CD4-positive, alpha-beta memory T cell (primary cell): ENCODE results near the gene ROPN1L. TPM values are rescaled to one million over a fixed set of nuclear protein-coding genes. Genes with fewer than 3 reads are reported as not detected.

ENCODE experiments used
- CTCF ChIA-PET: fragments of 350-600 bp; sonication (Branson Sonifier 250); formaldehyde crosslinking; loops from one replicate; lab custom pipeline; 2021; ENCODE audit warnings: inconsistent platforms; ENCODE audit not compliant: partially characterized antibody; lab: Charles Lee
- POLR2A ChIA-PET: fragments of 350-600 bp; sonication (Branson Sonifier 250); formaldehyde crosslinking; loops from one replicate; lab custom pipeline; 2021; ENCODE audit not compliant: partially characterized antibody; lab: Charles Lee
- DNase-seq, 5 donors: peaks; one replicate each; pipeline versions ENCODE4 v3.0.0 to v3.0.0-alpha.2; 2020 to 2022; ENCODE audit warnings: mixed read lengths in 1 of 5
- H3K27ac ChIP-seq: one replicate; pipeline ENCODE4 v1.7.0; 2013; ENCODE audit warnings: low read depth, low read length
- H3K27me3 ChIP-seq: 2 replicates; pipeline ENCODE4 v1.7.0; 2013; ENCODE audit warnings: mild to moderate bottlenecking, low read length, moderate library complexity; ENCODE audit not compliant: insufficient read depth
- H3K36me3 ChIP-seq: 2 replicates; pipeline ENCODE4 v1.7.0; 2013; ENCODE audit warnings: mild to moderate bottlenecking, low read length, moderate library complexity; ENCODE audit not compliant: insufficient read depth
- H3K4me1 ChIP-seq: 2 replicates; pipeline ENCODE4 v1.7.0; 2013; ENCODE audit warnings: mild to moderate bottlenecking, low read length, moderate library complexity; ENCODE audit not compliant: insufficient read depth
- H3K4me3 ChIP-seq, 2 donors: one replicate each; pipeline ENCODE4 v1.7.0; 2013; ENCODE audit warnings: low read length in 2 of 2, mild to moderate bottlenecking in 1 of 2
- H3K9me3 ChIP-seq, 2 donors: one replicate each; pipeline ENCODE4 v1.7.0; 2013; ENCODE audit warnings: low read length in 2 of 2, control low read depth in 1 of 2; ENCODE audit not compliant: control insufficient read depth in 1 of 2
- H3K27ac Mint-ChIP-seq, 7 donors: one replicate each; pipeline ENCODE4 v1.8.0; 2020 to 2021; ENCODE audit warnings: mixed read lengths in 7 of 7, mild to moderate bottlenecking in 6 of 7, inconsistent platforms in 3 of 7, moderate library complexity in 3 of 7
- H3K27me3 Mint-ChIP-seq, 2 donors: one replicate each; pipeline ENCODE4 v1.8.0; 2020 to 2021; ENCODE audit warnings: mixed read lengths in 2 of 2
- H3K36me3 Mint-ChIP-seq, 2 donors: one replicate each; pipeline ENCODE4 v1.8.0; 2020 to 2021; ENCODE audit warnings: mixed read lengths in 2 of 2, inconsistent platforms in 1 of 2, mild to moderate bottlenecking in 1 of 2
- H3K4me1 Mint-ChIP-seq, 4 donors: one replicate each; pipeline ENCODE4 v1.8.0; 2020 to 2021; ENCODE audit warnings: mixed read lengths in 4 of 4, mild to moderate bottlenecking in 1 of 4
- H3K4me3 Mint-ChIP-seq, 8 donors: one replicate each; pipeline ENCODE4 v1.8.0; 2020 to 2021; ENCODE audit warnings: mixed read lengths in 8 of 8, mild to moderate bottlenecking in 7 of 8, moderate library complexity in 6 of 8, inconsistent platforms in 3 of 8
- H3K9me3 Mint-ChIP-seq, 8 donors: one replicate each; pipeline ENCODE4 v1.8.0; 2020 to 2021; ENCODE audit warnings: mixed read lengths in 8 of 8, mild to moderate bottlenecking in 5 of 8, inconsistent platforms in 3 of 8, moderate library complexity in 1 of 8
- intact Hi-C: fragments of 100-400 bp; cut with micrococcal nuclease; formaldehyde crosslinking; loops from one replicate; pipeline ENCODE4 v1.15.1; 2023
- polyA plus RNA-seq, 2 donors: library from polyadenylated mRNA; unstranded; fragments of 300-500 nt; fragmentation: Illumina TruSeq; gene quantifications; one replicate each; pipeline ENCODE4 v1.2.3, GENCODE V29; 2021
- total RNA-seq, 2 experiments: library from RNA; stranded (reverse); gene quantifications; one replicate each; pipeline ENCODE4 v1.2.3, GENCODE V29; 2021

Gene ROPN1L
- total and polyA plus RNA-seq, 4 experiments from 2014 or later, result 0.42 to 6.5 (median 2.1) TPM

DNA sequence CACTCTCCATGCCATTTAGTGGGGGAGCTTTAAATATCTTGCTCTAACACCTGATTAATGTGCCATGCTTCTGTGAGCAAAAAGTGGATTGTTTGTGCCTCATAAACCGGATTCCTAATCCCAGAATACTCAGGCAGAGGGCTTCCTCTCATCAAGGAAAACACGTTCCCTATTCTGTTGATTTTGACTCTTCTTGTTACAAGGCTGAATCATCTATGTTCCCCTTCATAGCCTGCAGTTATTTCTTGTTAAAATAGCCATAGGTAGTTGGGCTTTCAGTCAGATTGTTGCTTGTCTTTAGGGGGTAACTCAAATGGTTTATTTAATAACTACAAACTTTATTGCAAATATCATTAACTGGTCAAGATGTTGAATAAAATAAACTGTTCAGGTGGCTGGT lies 26.6 kb downstream of the ROPN1L start:
- peaks cover 0 to 5% (median 2%) of the 10 kb centered on the region in 4 donors for H3K4me1 Mint-ChIP-seq
- ChIA-PET CTCF (no interaction called here), POLR2A (no interaction called here)
- H3K4me3 Mint-ChIP-seq, result no peak overlapping the region
- intact Hi-C loops, result no loop called here
- no peak for DNase-seq
- H3K36me3 Mint-ChIP-seq, result peaks cover 3 to 5% of the 10 kb centered on the region in 2 donors
- H3K4me1 ChIP-seq, result no peaks in the 10 kb centered on the region
- H3K27me3 Mint-ChIP-seq, result no peaks in the 10 kb centered on the region
- H3K9me3 ChIP-seq, result no peaks in the 10 kb centered on the region
- H3K27ac ChIP-seq, result no peak overlapping the region
- peak overlapping the region in 1 of 7 donors; percentile 75 for H3K27ac Mint-ChIP-seq
- peaks cover 0 to 4% (median 2%) of the 10 kb centered on the region in 8 donors for H3K9me3 Mint-ChIP-seq
- H3K36me3 ChIP-seq, result no peaks in the 10 kb centered on the region
- no peak overlapping the region for H3K4me3 ChIP-seq
- H3K27me3 ChIP-seq, result no peaks in the 10 kb centered on the region

GRCh38 chr5:10469253-10470050 lies 27.8 kb downstream of the ROPN1L start:
- intact Hi-C loops, result no loop called here
- no peaks in the 10 kb centered on the region for H3K27me3 Mint-ChIP-seq

GRCh38 chr5:10470669-10471068 lies 29.0 kb downstream of the ROPN1L start:
- CTCF ChIA-PET, result no interaction called here
- H3K9me3 Mint-ChIP-seq, result peaks cover 2 to 14% (median 11%) of the 10 kb centered on the region in 8 donors

More at GRCh38 chr5:10469253-10470050, 27.8 kb downstream of the ROPN1L start:
- Mint-ChIP-seq H3K36me3 (peaks cover under 1 to 2% of the 10 kb centered on the region in 2 donors), H3K9me3 (peaks cover 0 to 5% (median 3%) of the 10 kb centered on the region in 8 donors), H3K4me1 (peaks cover 0 to 5% (median 2%) of the 10 kb centered on the region in 4 donors), H3K27ac (no peak overlapping the region), H3K4me3 (no peak overlapping the region)
- Histone ChIP-seq H3K9me3 (no peaks in the 10 kb centered on the region), H3K4me1 (no peaks in the 10 kb centered on the region), H3K4me3 (no peak overlapping the region), H3K27me3 (no peaks in the 10 kb centered on the region), H3K36me3 (no peaks in the 10 kb centered on the region), H3K27ac (no peak overlapping the region)
- DNase-seq, result no peak
- CTCF ChIA-PET, result no interaction called here
- POLR2A ChIA-PET, result no interaction called here

DNA sequence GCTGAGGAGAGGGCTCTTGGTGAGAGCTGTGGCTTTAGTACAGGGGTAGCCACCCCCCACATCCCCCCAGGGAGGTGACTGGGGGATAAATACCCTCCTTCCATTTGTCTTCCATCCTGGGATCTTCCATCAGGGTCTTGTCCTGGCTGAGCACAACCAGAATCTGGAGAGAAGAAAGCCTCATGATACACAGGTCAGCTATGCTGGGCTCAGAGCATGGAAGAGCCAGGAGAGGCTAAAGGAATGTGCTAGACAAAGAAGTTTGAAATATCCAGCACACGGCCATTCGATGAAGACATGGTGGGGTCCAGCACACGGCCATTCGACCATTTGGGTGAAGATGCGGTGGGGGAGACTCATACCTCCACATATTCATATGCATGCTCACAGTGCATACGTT lies 30.0 kb downstream of the ROPN1L start:
- Mint-ChIP-seq H3K27me3 (peaks cover 0 to 2% of the 10 kb centered on the region in 2 donors), H3K4me3 (no peak overlapping the region)
- CTCF ChIA-PET, result no interaction called here

More at GRCh38 chr5:10470669-10471068, 29.0 kb downstream of the ROPN1L start:
- intact Hi-C loops, result no loop called here
- POLR2A ChIA-PET, result no interaction called here
- Mint-ChIP-seq H3K4me3 (no peak overlapping the region), H3K4me1 (peaks cover 0 to 5% (median 2%) of the 10 kb centered on the region in 4 donors), H3K27ac (no peak overlapping the region), H3K36me3 (peaks cover 2 to 4% of the 10 kb centered on the region in 2 donors), H3K27me3 (peaks cover 0 to 2% of the 10 kb centered on the region in 2 donors)
- no peaks in the 10 kb centered on the region for H3K9me3 ChIP-seq
- no peak overlapping the region for H3K27ac ChIP-seq
- no peaks in the 10 kb centered on the region for H3K36me3 ChIP-seq
- no peaks in the 10 kb centered on the region for H3K4me1 ChIP-seq
- H3K27me3 ChIP-seq, result no peaks in the 10 kb centered on the region
- H3K4me3 ChIP-seq, result no peak overlapping the region
- no peak for DNase-seq

GRCh38 chr5:10474521-10475075 lies 32.9 kb downstream of the ROPN1L start:
- H3K9me3 ChIP-seq, result no peaks in the 10 kb centered on the region
- H3K27ac ChIP-seq, result no peak overlapping the region
- intact Hi-C loops, result no loop called here
- Mint-ChIP-seq H3K4me3 (no peak overlapping the region), H3K36me3 (peaks cover 2 to 4% of the 10 kb centered on the region in 2 donors), H3K9me3 (peaks cover 2 to 20% (median 13%) of the 10 kb centered on the region in 8 donors), H3K27ac (no peak overlapping the region), H3K27me3 (peaks cover 0 to 2% of the 10 kb centered on the region in 2 donors), H3K4me1 (no peaks in the 10 kb centered on the region)
- no peaks in the 10 kb centered on the region for H3K36me3 ChIP-seq
- DNase-seq, result no peak
- H3K27me3 ChIP-seq, result no peaks in the 10 kb centered on the region
- no peaks in the 10 kb centered on the region for H3K4me1 ChIP-seq
- CTCF ChIA-PET, result no interaction called here
- H3K4me3 ChIP-seq, result no peak overlapping the region
- POLR2A ChIA-PET, result no interaction called here

More for the DNA sequence above, 30.0 kb downstream of the ROPN1L start:
- Histone ChIP-seq H3K36me3 (no peaks in the 10 kb centered on the region), H3K27ac (no peak overlapping the region), H3K4me3 (no peak overlapping the region), H3K27me3 (no peaks in the 10 kb centered on the region), H3K9me3 (no peaks in the 10 kb centered on the region), H3K4me1 (no peaks in the 10 kb centered on the region)
- H3K4me1 Mint-ChIP-seq, result peaks cover 0 to 5% (median 2%) of the 10 kb centered on the region in 4 donors
- no peak for DNase-seq
- intact Hi-C loops, result no loop called here
- POLR2A ChIA-PET, result no interaction called here
- H3K27ac Mint-ChIP-seq, result no peak overlapping the region
- H3K9me3 Mint-ChIP-seq, result peaks cover 2 to 20% (median 12%) of the 10 kb centered on the region in 8 donors
- peaks cover 2 to 4% of the 10 kb centered on the region in 2 donors for H3K36me3 Mint-ChIP-seq

DNA sequence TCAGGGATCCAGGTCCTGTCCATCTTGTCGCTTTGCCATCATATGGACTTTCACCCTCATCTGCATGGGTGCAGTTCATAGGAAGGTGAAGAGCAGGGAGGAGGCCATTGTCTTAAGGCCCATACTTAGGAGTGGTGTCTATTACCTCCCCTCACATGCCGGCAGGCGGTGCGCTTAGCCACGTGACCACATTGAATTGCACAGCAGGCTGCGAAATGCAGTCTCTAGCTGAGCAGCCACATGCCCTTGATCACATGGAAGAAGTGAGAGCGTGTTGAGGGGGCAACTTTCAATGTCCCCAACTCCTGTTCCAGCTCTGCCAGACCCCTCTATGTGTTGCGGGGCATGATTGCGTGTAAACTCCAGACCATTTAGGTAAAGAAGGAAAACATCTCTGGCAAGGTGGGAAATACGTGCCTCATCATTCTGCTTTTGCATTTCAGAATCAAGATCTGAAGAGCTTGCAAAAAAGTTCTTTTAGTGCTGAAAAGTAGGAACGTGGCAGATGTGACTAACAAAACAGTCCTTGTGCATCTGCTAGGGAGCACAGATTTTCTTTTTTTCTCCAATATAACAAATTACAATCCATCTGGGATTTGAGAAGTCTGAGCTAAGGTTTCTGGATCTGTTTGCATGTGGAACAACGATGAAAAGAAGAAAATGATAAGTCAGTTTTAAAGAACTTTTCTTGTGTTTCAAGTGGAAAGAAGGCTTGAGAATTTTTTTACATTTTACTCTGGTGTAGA lies 34.4 kb downstream of the ROPN1L start:
- no peaks in the 10 kb centered on the region for H3K27me3 ChIP-seq
- DNase-seq, result no peak
- no peaks in the 10 kb centered on the region for H3K4me1 ChIP-seq
- no peaks in the 10 kb centered on the region for H3K9me3 ChIP-seq
- Mint-ChIP-seq H3K27ac (no peak overlapping the region), H3K36me3 (peaks cover 2 to 4% of the 10 kb centered on the region in 2 donors), H3K9me3 (peaks cover 2 to 20% (median 13%) of the 10 kb centered on the region in 8 donors), H3K27me3 (peaks cover 0 to 2% of the 10 kb centered on the region in 2 donors), H3K4me1 (no peaks in the 10 kb centered on the region), H3K4me3 (no peak overlapping the region)
- ChIA-PET POLR2A (no interaction called here), CTCF (no interaction called here)
- intact Hi-C loops, result no loop called here
- no peak overlapping the region for H3K4me3 ChIP-seq
- no peak overlapping the region for H3K27ac ChIP-seq
- H3K36me3 ChIP-seq, result no peaks in the 10 kb centered on the region

DNA sequence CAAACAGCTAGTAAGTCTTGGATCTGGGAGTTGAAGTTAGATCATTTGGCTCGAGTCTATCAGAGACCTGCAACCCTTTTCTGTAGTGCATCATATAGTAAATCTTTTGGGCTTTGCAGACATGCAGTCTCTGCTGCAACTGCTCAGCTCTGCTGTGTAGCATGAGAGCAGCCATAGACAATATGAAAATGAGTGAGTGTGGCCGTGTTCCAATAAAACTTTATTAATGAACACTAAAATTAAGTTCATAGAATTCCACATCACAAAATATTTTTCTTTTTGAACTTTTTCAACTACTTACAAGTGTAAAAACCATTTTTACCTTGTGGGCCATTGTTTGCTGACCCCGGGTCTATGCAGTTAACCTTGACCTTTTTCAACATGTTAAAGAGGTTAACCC lies 35.2 kb downstream of the ROPN1L start:
- peaks cover 0 to 2% of the 10 kb centered on the region in 2 donors for H3K27me3 Mint-ChIP-seq
- CTCF ChIA-PET, result no interaction called here
- Histone ChIP-seq H3K27me3 (no peaks in the 10 kb centered on the region), H3K36me3 (no peaks in the 10 kb centered on the region), H3K4me1 (no peaks in the 10 kb centered on the region), H3K4me3 (no peak overlapping the region), H3K9me3 (no peaks in the 10 kb centered on the region), H3K27ac (no peak overlapping the region)
- H3K27ac Mint-ChIP-seq, result no peak overlapping the region
- H3K4me3 Mint-ChIP-seq, result no peak overlapping the region
- H3K4me1 Mint-ChIP-seq, result no peaks in the 10 kb centered on the region
- H3K36me3 Mint-ChIP-seq, result peaks cover 2 to 4% of the 10 kb centered on the region in 2 donors
- intact Hi-C loops, result no loop called here
- peaks cover 2 to 20% (median 13%) of the 10 kb centered on the region in 8 donors for H3K9me3 Mint-ChIP-seq
- no peak for DNase-seq
- POLR2A ChIA-PET, result no interaction called here
